ENCODE measurements around the gene PCBP3.

PCBP3 gene

DNA sequence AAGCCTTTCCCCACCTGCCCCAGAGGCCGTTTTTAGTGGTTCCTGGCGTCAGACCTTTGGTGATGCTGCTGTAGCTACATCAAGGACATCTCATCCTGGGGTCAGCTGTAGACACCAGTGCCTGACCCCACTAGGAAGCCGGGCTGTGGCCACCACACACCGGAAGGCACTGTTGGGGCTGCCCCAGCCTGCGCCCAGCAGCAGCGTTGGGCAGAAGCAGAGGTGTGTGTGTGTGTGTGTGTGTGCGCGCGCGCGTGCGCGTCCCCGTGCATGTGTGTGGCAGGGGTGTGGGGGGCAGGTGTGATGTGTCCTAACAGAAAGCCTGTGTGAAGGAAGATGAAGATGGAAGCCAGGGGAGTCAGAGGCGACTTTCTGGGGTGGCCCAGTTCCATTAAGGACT is 276.1 kb downstream of the PCBP3 start:
- DNase-seq = no peak

GRCh38 chr21:45920824-45921600 is 277.5 kb downstream of the PCBP3 start:
- no peak for DNase-seq

DNA sequence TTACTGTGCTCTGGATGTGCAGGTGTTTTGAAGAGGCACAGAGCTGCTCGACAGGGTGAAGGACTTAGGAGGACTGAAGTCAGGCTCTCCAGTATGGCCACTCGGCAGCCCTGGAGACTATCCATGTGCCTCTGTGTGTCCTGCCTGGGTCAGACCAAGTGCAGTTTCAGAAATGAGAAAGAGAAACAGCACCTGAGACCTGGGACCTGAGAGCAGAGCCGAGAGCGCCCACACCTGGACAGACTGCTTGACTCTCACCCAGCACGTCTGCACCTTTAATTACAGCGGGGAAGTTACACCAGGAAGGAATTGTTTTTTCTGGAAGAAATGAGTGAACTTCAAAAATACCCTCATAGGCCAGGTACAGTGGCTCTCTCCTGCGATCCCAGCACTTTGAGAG is 278.4 kb downstream of the PCBP3 start:
- DNase-seq = no peak

DNA sequence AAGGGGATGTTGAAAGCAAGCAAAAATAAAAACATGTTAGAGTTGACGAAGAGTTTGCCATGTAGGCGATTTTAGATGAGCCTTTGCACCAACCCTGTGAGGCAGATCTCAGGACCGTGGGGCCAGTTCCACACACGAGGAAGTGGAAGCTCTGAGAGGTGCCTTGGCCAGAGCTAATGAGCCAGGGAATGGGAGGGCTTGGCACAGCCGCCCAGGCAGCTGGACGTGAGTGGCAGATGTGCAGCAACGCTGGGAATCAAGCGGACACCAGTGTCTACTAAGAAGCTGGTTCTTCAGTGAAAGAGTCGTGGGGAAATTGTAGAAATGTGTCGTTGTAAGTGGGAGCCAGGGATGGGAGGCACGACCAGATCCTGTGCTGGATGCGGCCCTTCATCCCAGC is 279.1 kb downstream of the PCBP3 start:
- no peak for DNase-seq

DNA sequence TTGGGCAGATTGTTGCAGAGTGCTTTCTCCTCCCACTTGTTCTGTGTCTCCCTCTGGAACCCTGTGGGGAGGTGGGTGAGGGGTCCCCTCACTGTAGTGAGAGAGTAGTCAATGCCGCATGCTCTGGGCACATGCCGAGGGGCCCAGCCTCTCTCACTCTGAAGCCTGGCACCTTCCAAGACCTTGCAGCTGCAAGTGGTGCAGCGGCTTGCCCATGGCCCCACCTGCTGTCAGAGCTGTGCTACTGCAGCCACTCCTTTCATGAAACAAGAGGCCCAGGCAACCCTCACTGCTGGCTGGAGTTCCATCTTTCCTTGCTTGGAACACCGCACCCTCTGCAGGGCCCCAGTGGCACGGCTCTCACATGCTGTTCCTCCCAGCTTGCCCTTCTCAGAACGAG is 279.6 kb downstream of the PCBP3 start:
- DNase-seq = peak; percentile 73

DNA sequence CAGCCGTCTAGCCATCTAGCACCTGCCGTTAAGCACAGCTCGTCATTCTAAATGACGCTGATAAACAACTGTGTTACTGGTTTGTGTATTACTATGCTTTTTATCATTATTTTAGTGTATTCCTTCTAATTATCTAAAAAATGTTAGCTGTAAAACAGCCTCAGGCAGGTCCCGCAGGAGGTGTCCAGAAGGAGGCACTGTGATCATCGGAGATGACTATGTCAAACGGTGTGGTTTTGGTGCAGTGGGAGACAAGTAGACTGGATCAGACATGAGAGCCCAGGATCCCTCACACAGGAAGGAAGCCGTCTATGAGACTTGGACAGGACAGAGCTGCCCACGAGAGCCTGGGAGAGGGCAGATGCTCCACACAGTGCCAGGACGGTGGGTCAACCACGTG is 282.8 kb downstream of the PCBP3 start:
- DNase-seq = no peak

- DNase-seq = no peak
Measured at GRCh38 chr21:45927032-45927431, 283.5 kb downstream of the PCBP3 start.

- no peak for DNase-seq
Measured at GRCh38 chr21:45927851-45928850, 284.6 kb downstream of the PCBP3 start.

DNA sequence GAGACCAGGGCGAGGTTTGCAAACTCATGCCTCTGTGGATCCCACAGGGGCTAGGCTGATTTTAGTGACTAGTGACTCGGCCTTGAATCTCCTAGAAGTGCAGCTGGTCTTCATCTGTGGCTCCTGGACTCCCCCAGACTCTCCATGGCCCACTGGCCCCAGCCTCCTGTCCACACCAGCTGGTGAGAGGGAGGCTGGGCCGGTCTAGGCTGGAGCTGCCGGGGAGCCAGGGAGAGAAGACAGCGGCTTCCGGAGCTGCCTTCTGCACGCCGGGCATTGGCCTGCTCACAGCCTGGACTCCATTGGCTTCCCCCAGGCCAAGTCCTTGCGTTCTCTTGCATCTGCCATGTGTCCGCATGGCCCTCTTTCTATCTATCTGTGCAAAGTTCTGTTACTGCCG is 285.9 kb downstream of the PCBP3 start:
- no peak for DNase-seq

- no peak for DNase-seq
Measured at GRCh38 chr21:45930231-45930760, 286.8 kb downstream of the PCBP3 start.

- DNase-seq = no peak
Measured at GRCh38 chr21:45930792-45931191, 287.3 kb downstream of the PCBP3 start.

DNA sequence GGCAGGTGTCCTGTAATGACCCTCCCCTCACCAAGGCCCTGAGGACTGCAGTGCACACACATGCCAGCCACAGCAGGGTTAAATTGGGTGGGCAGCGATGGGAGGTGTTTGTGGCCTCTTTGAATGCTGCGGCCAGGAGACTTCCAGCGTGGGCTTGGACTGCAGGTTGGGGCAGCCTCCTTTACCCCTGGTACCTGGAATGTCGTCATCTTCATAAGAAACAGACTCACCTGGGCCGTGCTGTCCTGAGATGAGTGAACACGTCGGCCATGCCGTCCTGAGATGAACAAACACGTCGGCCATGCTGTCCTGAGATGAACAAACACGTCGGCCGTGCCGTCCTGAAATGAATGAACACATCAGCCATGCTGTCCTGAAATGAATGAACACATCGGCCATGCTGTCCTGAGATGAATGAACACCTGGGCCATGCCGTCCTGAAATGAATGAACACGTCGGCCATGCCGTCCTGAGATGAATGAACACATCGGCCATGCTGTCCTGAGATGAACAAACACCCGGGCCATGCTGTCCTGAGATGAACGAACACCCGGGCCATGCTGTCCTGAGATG is 288.0 kb downstream of the PCBP3 start:
- no peak for DNase-seq

- DNase-seq = no peak
Measured at GRCh38 chr21:45932922-45933502, 289.5 kb downstream of the PCBP3 start.

DNA sequence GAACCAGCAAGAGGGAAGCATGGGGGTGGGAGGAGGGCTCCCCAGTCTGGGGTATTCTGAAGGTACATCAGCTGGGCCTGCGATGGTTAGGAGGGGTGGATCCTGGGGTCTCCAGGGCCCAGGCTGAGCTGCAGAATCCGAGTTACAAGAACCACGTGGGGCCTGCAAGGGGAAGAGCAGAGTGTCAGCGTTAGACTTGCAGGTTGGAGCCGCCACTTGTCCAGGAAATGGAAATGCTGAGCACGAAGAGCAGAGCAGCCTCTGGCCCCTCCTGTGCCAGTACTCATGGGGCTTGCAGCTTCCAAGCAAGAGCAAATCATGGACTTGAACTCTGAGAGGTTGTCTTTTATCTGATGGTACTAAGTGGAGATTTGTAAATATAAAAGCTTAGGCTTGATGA is 290.6 kb downstream of the PCBP3 start:
- DNase-seq = no peak

GRCh38 chr21:45934554-45934953 is 291.0 kb downstream of the PCBP3 start:
- no peak for DNase-seq

DNA sequence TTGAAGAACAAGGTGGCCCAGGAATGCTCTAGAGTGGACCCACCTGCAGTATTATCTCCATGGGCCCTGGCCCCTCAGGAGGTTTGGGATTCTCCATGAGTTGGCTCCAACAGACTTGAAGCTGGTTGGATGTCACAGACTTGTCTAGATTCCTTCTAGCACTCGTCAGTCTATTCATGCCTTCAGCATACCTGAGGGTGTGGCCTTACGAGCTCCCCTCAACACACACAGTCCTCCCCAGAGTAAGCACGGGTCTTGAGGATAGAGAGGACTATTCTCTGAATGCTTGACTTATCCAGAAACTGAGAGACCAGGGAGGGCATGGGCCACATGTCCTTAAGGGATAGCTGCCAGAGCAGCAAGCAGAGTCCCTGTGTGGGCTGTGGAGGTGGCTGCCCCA is 292.1 kb downstream of the PCBP3 start:
- DNase-seq = no peak

GRCh38 chr21:45937721-45938452 is 294.4 kb downstream of the PCBP3 start:
- no peak for DNase-seq

DNA sequence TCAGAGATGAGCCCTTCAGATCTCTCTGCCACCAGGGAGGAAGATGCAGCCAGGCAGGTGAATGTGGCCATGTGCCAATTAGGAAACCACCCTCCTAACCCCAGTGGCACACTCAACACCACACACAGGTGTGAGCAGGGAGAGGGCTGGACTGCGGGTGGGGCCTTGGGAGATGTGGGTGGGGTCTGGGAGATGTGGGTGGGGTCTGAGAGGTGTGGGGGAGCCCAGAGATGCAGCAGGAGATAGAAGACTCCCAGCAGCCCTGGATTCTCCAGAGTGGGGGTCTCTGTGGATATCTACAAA is 294.9 kb downstream of the PCBP3 start:
- no peak for DNase-seq

- no peak for DNase-seq
Measured at GRCh38 chr21:45938811-45939520, 295.4 kb downstream of the PCBP3 start.

DNA sequence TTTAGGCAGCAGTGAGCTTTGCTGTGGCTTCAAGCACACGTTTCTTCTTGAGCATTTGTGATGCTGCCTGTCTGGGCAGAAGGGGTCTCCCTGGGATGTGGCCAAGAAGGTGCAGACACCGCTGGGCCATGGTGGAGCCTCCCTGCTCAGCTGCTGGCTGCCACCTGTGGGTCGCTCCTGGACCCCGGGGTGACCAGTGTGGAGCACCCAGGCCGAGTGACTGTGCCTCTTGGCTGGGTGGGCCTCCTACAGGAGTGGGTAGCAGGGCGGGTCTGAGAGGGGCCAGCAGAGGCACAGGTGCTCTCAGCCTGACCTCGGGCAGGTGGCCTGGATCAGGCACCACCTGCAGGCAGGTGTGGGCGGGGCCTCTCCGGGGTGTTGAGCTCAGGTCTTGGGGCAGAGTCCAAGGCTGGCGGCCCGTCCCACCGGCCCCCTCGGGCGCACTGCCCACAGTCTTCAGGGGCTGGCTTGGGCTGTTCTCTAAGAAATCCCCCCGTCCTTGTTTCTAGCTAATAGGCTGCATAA is 296.1 kb downstream of the PCBP3 start:
- DNase-seq = no peak

DNA sequence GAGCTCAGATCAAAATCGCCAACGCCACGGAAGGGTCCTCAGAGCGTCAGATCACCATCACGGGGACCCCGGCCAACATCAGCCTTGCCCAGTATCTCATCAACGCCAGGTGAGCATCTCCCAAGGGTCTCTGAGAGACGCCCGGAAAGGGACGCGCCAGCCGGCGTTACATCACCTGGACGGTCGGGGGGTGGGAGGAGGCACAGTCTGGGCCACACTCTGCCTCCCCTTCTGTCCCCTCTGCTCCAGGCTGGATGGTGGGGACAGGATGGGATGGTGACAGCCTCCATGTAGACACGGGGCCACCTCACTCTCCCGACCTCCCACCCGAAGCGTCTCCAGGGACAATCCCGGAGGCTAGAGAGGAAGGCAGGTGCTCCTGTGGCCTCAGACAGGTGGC is 296.6 kb downstream of the PCBP3 start:
- DNase-seq = no peak
